HFF-Myc (cell line): ENCODE results near the gene APBA1.

Source experiments
- DNase-seq: peaks from one replicate; pipeline ENCODE4 v3.0.0-alpha.2; 2011; ENCODE audit warnings: low read depth; ENCODE audit errors: extremely low read depth
- H3K4me3 ChIP-seq: replicated peaks from 2 replicates; pipeline ENCODE4 v1.5.1; 2011; ENCODE audit warnings: low read depth, mild to moderate bottlenecking, control low read depth, low read length
- TF ChIP-seq, protein P1 (sequence below): IDR thresholded peaks from 2 replicates; pipeline ENCODE4 v1.5.1; 2012; ENCODE audit warnings: mild to moderate bottlenecking, low read depth, low read length, control low read depth; ENCODE audit errors: missing control alignments

The APBA1 gene

DNA sequence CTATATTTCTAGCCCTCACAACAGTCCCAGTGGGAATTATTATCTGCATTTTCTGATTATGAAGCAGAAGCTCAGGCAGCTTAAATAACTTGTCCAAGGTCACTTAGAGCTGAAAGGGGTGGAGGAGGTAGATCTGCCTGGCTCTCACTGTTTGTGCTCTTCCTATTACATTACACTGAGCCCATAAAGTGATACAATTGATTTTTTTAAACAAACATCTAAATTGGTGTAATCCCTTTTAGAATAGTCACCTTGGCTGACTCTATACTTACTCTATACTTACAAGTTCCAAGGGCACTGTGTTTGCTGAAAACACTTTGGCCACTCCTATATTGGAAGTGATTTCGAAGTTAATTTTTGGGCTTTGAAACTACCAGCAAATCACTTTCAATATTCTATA lies 144.7 kb downstream of the APBA1 start:
- TF ChIP-seq, protein P1, sequence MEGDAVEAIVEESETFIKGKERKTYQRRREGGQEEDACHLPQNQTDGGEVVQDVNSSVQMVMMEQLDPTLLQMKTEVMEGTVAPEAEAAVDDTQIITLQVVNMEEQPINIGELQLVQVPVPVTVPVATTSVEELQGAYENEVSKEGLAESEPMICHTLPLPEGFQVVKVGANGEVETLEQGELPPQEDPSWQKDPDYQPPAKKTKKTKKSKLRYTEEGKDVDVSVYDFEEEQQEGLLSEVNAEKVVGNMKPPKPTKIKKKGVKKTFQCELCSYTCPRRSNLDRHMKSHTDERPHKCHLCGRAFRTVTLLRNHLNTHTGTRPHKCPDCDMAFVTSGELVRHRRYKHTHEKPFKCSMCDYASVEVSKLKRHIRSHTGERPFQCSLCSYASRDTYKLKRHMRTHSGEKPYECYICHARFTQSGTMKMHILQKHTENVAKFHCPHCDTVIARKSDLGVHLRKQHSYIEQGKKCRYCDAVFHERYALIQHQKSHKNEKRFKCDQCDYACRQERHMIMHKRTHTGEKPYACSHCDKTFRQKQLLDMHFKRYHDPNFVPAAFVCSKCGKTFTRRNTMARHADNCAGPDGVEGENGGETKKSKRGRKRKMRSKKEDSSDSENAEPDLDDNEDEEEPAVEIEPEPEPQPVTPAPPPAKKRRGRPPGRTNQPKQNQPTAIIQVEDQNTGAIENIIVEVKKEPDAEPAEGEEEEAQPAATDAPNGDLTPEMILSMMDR: no peak
- H3K4me3 ChIP-seq: no peak overlapping the region
- no peak for DNase-seq

DNA sequence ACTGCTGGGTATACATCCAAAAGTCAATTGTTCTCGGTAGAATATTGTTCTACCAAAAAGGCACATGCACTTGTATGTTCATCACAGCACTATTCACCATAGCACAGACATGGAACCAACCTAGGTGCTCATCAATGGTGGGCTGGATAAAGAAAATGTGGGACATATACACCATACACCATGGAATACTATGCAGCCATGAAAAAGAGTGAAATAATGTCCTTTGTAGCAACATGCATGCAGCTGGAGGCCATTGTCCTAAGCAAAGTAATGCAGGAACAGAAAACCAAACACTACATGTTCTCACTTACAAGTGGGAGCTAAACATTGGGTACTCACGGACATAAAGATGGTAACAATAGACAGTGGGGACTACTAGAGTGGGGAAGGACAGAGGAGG lies 145.5 kb downstream of the APBA1 start:
- no peak overlapping the region for H3K4me3 ChIP-seq
- DNase-seq: no peak

DNA sequence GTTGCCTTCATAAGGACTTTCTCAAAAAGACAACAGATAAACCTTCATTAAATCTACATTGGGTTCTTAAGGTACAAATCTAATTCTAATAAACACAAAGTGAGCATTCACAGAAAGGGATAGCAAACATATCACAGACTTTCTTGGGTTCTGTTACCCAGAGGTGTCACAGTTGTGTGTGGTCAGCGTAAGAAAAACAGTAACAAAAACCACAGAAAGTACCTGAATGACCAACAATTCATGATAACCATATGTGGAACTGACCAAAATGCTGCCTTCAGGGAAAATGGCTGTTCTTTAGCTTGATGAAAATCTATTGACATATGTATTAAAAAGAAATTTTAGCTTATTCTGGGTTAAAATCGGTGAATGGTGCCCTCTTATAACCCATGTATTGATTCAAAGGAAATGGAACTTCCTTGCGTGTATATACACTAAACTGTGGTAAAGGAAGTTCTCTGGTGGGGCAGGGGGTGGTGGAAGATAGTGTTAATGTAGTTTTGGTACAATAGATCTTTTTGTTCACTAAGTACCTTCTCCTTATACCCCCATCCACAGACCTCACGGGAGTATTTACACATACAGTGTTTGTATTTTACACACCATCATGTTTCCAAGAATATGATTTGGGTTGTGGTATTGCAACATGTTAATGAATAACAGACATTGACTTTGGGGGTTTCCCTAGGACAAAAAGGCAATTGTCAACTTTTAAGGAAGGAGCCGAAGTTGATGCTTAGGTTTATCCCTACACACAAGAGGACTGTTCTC lies 152.5 kb downstream of the APBA1 start:
- TF ChIP-seq, protein P1: no peak
- no peak for DNase-seq
- H3K4me3 ChIP-seq: no peak overlapping the region

More for the DNA sequence above, 145.5 kb downstream of the APBA1 start:
- TF ChIP-seq, protein P1: no peak

DNA sequence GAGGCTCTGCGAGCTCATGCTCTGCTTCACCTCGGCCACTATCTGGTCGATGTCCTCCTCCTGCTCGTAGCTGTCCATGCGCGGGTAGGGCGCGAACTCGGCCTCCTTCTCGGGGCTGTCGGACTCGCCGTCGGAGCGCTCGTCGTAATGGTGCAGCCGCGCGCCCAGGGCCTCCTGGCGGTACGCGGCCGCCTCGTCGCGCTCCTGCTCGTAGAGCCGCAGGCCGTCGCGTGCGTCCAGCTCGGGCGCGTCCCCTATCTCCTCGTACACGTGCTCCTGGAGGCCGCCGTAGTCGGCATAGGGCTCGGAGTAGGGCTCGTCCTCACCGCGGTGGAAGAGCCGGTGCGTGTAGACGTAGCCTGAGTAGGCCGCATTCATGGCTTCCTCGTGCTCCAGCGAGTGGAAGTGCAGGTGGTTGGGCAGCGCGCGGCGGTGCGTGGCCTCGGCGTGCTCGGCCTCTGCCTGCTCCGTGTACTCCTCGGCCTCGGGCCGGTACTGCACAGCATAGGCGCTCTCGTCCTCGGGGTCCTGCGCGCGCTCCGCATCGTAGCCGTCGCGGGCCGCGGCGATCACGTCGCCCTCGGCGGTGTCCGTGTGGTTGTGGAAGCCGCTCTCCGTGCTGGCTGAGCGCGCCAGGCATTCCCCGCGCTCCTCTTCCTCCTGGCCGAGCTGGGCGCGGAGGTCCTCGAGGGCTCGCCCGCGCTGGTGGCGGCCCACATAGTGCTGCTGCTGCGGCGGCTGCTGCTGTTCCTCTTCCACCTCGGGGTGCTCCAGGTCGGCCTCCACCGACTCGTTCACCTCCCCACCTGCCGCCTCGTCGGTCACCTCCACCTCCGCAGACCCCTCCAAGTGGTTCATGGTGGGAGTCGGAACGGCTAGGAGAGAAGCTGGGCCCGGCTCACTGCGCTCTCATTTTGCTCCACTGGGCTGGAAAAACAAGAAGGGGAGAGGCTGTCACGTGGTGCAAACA lies 155.5 kb downstream of the APBA1 start:
- H3K4me3 ChIP-seq: no peak overlapping the region

DNA sequence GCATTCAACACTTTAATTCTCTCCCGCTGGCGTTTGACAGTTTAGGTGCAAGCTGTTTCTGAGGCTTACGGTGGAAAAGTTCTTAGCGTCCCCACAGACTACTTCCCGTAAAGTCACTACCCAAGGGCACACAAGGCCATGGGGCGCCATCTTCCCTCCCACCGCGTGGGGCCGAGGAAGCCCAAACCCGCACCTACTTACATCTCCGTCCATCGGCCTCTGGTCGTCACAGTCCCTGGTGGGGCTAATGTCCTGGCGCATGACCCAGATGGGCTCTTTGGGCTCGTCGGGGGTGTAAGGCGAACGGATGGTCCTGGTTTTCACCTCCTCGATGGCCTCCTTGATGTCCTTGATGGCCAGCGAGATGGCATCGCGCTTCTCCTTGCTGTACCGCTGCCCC lies 156.4 kb downstream of the APBA1 start:
- no peak overlapping the region for H3K4me3 ChIP-seq
- TF ChIP-seq, protein P1: no peak
- no peak for DNase-seq

More for the DNA sequence above, 155.5 kb downstream of the APBA1 start:
- TF ChIP-seq, protein P1: no peak
- no peak for DNase-seq

DNA sequence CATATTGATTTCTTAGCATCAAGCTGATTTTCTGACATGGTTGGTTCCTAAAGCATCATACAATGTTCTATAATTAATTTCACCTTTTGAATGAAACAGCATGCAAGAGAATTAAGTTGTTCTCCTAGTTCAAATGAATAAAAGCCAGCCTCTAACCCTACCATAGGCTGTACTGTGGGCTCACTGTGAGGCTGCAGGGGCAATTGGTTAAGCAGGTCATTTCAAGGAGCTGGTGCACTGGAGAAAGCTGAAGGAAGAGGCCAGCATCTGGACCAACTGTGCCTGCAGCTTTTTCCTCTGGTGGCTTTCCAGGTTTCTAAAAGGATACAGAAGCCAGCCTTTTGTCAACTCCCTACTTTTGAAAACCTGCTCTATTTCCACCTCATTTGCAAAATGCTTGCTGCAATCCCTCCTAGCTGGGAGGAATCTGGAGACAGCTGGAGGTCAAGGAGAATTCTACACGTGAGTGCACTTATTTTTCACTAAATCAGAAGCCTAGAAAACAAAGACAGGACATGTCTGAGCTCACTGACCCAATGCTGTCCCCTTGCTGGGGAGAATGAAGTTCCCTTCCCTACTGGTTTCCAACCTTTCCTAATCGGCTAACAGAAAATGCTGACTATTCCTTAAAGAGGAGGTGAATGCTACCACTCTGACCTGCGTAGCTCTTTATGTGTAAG lies 158.9 kb downstream of the APBA1 start:
- TF ChIP-seq, protein P1: no peak
- no peak for DNase-seq
- no peak overlapping the region for H3K4me3 ChIP-seq
